ENCODE measurements around the gene RAP1GDS1. TPM values are rescaled to one million over a fixed set of nuclear protein-coding genes. Genes with fewer than 3 reads are reported as not detected.

The RAP1GDS1 gene
- total and polyA plus RNA-seq, 2 of the 13 experiments (the other 11 are each of a cell fraction or from before 2014, with no cell fraction given), result 19.3 to 42.5 TPM

GRCh38 chr4:98261405-98262291 lies 464 bp downstream of the RAP1GDS1 start (continued):
- TF ChIP-seq, protein P1, sequence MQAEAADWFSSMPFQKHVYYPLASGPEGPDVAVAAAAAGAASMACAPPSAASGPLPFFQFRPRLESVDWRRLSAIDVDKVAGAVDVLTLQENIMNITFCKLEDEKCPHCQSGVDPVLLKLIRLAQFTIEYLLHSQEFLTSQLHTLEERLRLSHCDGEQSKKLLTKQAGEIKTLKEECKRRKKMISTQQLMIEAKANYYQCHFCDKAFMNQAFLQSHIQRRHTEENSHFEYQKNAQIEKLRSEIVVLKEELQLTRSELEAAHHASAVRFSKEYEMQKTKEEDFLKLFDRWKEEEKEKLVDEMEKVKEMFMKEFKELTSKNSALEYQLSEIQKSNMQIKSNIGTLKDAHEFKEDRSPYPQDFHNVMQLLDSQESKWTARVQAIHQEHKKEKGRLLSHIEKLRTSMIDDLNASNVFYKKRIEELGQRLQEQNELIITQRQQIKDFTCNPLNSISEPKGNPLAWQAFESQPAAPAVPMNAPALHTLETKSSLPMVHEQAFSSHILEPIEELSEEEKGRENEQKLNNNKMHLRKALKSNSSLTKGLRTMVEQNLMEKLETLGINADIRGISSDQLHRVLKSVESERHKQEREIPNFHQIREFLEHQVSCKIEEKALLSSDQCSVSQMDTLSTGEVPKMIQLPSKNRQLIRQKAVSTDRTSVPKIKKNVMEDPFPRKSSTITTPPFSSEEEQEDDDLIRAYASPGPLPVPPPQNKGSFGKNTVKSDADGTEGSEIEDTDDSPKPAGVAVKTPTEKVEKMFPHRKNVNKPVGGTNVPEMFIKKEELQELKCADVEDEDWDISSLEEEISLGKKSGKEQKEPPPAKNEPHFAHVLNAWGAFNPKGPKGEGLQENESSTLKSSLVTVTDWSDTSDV (CRISPR knock-in tag; IDR thresholded peaks at IDR 0.05), result no peak
- no peak for TF ChIP-seq NCOA5 (CRISPR knock-in tag; IDR thresholded peaks at IDR 0.05)
- no peak for TF ChIP-seq CTCF (CRISPR knock-in tag; IDR thresholded peaks at IDR 0.05)
- TF ChIP-seq ZNF678 (CRISPR knock-in tag; IDR thresholded peaks at IDR 0.05), result no peak
- no peak for TF ChIP-seq RFX3 (CRISPR knock-in tag; IDR thresholded peaks at IDR 0.05)
- TF ChIP-seq ZNF780A (CRISPR knock-in tag; IDR thresholded peaks at IDR 0.05), result no peak
- TF ChIP-seq TCF7 (IDR thresholded peaks at IDR 0.05; ENCODE audit: low read depth), result no peak
- TF ChIP-seq TMF1 (CRISPR knock-in tag; IDR thresholded peaks at IDR 0.05; ENCODE audit: low read depth), result no peak
- TF ChIP-seq ZNF235 (CRISPR knock-in tag; IDR thresholded peaks at IDR 0.05; ENCODE audit: borderline replicate concordance), result 0 out of 2 replicates have a peak, but pooled peaks have one; percentile 70
- TF ChIP-seq, protein P2, sequence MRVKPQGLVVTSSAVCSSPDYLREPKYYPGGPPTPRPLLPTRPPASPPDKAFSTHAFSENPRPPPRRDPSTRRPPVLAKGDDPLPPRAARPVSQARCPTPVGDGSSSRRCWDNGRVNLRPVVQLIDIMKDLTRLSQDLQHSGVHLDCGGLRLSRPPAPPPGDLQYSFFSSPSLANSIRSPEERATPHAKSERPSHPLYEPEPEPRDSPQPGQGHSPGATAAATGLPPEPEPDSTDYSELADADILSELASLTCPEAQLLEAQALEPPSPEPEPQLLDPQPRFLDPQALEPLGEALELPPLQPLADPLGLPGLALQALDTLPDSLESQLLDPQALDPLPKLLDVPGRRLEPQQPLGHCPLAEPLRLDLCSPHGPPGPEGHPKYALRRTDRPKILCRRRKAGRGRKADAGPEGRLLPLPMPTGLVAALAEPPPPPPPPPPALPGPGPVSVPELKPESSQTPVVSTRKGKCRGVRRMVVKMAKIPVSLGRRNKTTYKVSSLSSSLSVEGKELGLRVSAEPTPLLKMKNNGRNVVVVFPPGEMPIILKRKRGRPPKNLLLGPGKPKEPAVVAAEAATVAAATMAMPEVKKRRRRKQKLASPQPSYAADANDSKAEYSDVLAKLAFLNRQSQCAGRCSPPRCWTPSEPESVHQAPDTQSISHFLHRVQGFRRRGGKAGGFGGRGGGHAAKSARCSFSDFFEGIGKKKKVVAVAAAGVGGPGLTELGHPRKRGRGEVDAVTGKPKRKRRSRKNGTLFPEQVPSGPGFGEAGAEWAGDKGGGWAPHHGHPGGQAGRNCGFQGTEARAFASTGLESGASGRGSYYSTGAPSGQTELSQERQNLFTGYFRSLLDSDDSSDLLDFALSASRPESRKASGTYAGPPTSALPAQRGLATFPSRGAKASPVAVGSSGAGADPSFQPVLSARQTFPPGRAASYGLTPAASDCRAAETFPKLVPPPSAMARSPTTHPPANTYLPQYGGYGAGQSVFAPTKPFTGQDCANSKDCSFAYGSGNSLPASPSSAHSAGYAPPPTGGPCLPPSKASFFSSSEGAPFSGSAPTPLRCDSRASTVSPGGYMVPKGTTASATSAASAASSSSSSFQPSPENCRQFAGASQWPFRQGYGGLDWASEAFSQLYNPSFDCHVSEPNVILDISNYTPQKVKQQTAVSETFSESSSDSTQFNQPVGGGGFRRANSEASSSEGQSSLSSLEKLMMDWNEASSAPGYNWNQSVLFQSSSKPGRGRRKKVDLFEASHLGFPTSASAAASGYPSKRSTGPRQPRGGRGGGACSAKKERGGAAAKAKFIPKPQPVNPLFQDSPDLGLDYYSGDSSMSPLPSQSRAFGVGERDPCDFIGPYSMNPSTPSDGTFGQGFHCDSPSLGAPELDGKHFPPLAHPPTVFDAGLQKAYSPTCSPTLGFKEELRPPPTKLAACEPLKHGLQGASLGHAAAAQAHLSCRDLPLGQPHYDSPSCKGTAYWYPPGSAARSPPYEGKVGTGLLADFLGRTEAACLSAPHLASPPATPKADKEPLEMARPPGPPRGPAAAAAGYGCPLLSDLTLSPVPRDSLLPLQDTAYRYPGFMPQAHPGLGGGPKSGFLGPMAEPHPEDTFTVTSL (CRISPR knock-in tag; IDR thresholded peaks at IDR 0.05; ENCODE audit: borderline replicate concordance), result 0 out of 2 replicates have a peak, but pooled peaks have one; percentile 17
- TF ChIP-seq ZIK1 (CRISPR knock-in tag; IDR thresholded peaks at IDR 0.05; ENCODE audit: borderline replicate concordance, low read depth), result no peak
- TF ChIP-seq ZFP1 (CRISPR knock-in tag; IDR thresholded peaks at IDR 0.05), result no peak
- no peak for TF ChIP-seq ZSCAN31 (CRISPR knock-in tag; IDR thresholded peaks at IDR 0.05; ENCODE audit: low read depth)
- no peak for TF ChIP-seq ZNF33A (CRISPR knock-in tag; IDR thresholded peaks at IDR 0.05; ENCODE audit: borderline replicate concordance)
- TF ChIP-seq, protein P3, sequence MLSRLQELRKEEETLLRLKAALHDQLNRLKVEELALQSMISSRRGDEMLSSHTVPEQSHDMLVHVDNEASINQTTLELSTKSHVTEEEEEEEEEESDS (CRISPR knock-in tag; IDR thresholded peaks at IDR 0.05; ENCODE audit: borderline replicate concordance), result no peak
- TF ChIP-seq, protein P4, sequence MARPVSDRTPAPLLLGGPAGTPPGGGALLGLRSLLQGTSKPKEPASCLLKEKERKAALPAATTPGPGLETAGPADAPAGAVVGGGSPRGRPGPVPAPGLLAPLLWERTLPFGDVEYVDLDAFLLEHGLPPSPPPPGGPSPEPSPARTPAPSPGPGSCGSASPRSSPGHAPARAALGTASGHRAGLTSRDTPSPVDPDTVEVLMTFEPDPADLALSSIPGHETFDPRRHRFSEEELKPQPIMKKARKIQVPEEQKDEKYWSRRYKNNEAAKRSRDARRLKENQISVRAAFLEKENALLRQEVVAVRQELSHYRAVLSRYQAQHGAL (CRISPR knock-in tag; IDR thresholded peaks at IDR 0.05; ENCODE audit: not compliant biosample characterization), result no peak

Measured in HepG2 (cell line).